ENCODE data around the gene MAGEA6.

GRCh38 chrX:152806035-152806434 is 36.5 kb upstream of the MAGEA6 start:
- TF ChIP-seq CTCF (IDR thresholded peaks at IDR 0.05) (no peak), EZH2 (IDR thresholded peaks at IDR 0.05; ENCODE audit: borderline replicate concordance, insufficient read depth, low read depth, low read length, poor library complexity, severe bottlenecking) (no peak)
